Stimulated activated CD4-positive, alpha-beta T cell treated with anti-CD3 and anti-CD28 coated beads, Interleukin-15, amount 100 ng/mL, for 24 hours (primary cell): ENCODE measurements around the gene LZTFL1.
"Not testable (repeated sequence)": the region's sequence is repeated elsewhere in the genome, so short reads cannot be mapped to it uniquely, and the experiment has no call there.

ENCODE experiments used
- DNase-seq: peaks from one replicate; pipeline ENCODE4 v3.0.0-alpha.2; 2020

Gene LZTFL1

GRCh38 chr3:45864760-45865519 lies 23.0 kb upstream of the LZTFL1 start:
- DNase-seq, result peak; percentile 53

- DNase-seq, result no peak
Measured at GRCh38 chr3:45861043-45861719, 19.3 kb upstream of the LZTFL1 start.

- no peak for DNase-seq
Measured at GRCh38 chr3:45860481-45860880, 18.6 kb upstream of the LZTFL1 start.

GRCh38 chr3:45858809-45859543 lies 17.1 kb upstream of the LZTFL1 start:
- DNase-seq, result no peak

GRCh38 chr3:45857024-45857423 lies 15.1 kb upstream of the LZTFL1 start:
- DNase-seq, result not testable (repeated sequence)

- not testable (repeated sequence) for DNase-seq
Measured at GRCh38 chr3:45856323-45856722, 14.4 kb upstream of the LZTFL1 start.

- no peak for DNase-seq
Measured at GRCh38 chr3:45852828-45853227, 10.9 kb upstream of the LZTFL1 start.

- no peak for DNase-seq
Measured at GRCh38 chr3:45848392-45848791, 6.5 kb upstream of the LZTFL1 start.

GRCh38 chr3:45844616-45845015 lies 2.7 kb upstream of the LZTFL1 start:
- no peak for DNase-seq

GRCh38 chr3:45842851-45843625 lies 1.1 kb upstream of the LZTFL1 start:
- no peak for DNase-seq

- DNase-seq, result no peak
Measured at GRCh38 chr3:45841420-45841756, 531 bp downstream of the LZTFL1 start.

- DNase-seq, result no peak
Measured at GRCh38 chr3:45838466-45838865, 3.5 kb downstream of the LZTFL1 start.

- DNase-seq, result no peak
Measured at GRCh38 chr3:45832699-45833098, 9.2 kb downstream of the LZTFL1 start.

- DNase-seq, result no peak
Measured at GRCh38 chr3:45830121-45830520, 11.8 kb downstream of the LZTFL1 start.

GRCh38 chr3:45826908-45827307 lies 15.0 kb downstream of the LZTFL1 start:
- no peak for DNase-seq

GRCh38 chr3:45826321-45826720 lies 15.6 kb downstream of the LZTFL1 start:
- no peak for DNase-seq

- no peak for DNase-seq
Measured at GRCh38 chr3:45821127-45821526, 20.8 kb downstream of the LZTFL1 start.

GRCh38 chr3:45819543-45819942 lies 22.4 kb downstream of the LZTFL1 start:
- no peak for DNase-seq

- DNase-seq, result no peak
Measured at GRCh38 chr3:45817831-45818522, 23.9 kb downstream of the LZTFL1 start.

GRCh38 chr3:45816544-45816943 lies 25.4 kb downstream of the LZTFL1 start:
- DNase-seq, result no peak

- DNase-seq, result no peak
Measured at GRCh38 chr3:45814322-45814721, 27.6 kb downstream of the LZTFL1 start.
